ENCODE data around the gene VCP.

Gene VCP

DNA sequence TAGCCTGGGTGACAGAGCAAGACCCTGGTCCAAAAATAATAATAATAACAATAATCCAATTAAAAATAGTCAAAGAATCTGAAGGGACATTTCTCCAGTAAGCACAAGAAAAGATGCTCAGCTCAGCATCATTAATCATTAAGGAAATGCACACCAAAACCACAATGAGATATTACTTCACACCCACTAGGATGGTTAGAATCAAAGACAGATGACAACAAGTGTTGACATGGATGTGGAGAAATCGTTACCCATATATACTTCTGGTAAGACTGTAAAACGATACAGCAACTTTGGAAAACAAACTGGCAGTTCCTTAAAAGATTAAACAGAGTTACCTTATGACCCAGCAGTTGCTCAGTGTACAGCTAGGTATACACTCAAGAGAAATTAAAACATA lies 12.7 kb upstream of the VCP start:
- no peak overlapping the region for H3K4me3 ChIP-seq (replicated peaks; ENCODE audit: low read depth, low read length)
- TF ChIP-seq, protein P1, sequence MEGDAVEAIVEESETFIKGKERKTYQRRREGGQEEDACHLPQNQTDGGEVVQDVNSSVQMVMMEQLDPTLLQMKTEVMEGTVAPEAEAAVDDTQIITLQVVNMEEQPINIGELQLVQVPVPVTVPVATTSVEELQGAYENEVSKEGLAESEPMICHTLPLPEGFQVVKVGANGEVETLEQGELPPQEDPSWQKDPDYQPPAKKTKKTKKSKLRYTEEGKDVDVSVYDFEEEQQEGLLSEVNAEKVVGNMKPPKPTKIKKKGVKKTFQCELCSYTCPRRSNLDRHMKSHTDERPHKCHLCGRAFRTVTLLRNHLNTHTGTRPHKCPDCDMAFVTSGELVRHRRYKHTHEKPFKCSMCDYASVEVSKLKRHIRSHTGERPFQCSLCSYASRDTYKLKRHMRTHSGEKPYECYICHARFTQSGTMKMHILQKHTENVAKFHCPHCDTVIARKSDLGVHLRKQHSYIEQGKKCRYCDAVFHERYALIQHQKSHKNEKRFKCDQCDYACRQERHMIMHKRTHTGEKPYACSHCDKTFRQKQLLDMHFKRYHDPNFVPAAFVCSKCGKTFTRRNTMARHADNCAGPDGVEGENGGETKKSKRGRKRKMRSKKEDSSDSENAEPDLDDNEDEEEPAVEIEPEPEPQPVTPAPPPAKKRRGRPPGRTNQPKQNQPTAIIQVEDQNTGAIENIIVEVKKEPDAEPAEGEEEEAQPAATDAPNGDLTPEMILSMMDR (IDR thresholded peaks at IDR 0.05; ENCODE audit: low read length, missing control alignments) = no peak
- no peak for DNase-seq (ENCODE audit: low read depth)

DNA sequence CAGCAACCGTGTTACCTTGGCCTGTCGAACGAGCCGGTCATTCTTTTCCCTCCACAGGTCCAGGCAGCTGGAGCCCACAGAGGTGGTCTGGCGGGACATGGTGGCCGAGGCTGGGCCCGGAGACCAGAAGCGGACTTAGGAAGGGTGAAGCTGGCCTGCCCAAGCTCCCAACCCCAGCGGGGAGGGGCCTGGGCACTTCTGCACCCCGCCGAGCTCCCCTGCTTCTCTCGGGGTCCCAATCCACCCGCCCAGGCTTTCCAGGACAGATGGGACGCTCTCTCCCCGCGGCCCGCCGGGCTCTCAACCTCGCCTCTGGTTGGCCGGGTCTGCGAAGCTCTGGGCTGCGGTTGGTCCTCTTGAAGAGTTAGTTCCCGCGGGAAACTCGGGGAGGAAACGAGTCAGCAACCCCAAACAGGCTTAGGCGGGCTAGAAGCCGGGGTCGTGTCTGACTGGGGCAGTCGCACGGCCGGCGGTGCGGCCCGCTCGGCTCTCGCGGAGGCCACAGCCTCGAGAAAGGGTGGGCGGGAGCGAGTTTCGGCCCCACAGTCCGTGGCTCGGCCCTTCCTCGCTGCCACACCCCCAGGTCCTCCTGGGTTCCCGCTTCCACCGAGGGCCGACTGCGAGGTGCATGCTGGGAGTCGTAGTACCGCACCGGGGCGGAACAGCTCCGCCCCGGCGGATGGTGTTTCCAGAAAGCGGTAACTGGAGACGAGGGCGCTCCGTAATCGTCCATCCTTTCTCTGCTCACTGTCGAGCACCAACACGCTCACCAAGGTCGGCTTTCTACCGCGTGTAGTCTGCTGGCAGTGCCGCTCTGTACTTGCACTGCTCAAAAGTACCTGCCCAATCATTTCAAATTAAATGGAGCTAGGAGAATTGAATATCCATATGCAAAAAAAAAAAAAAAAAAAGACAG lies 7.3 kb upstream of the VCP start, which contains the start of gene FANCG:
TSS of gene FANCG (minus strand) at position 517 of the 916 bp plus-strand sequence. CDS start at position 99, 418 bp downstream.
- TF ChIP-seq, protein P1 (IDR thresholded peaks at IDR 0.05; ENCODE audit: low read length, missing control alignments) = no peak
- peak; percentile 92 for DNase-seq (ENCODE audit: low read depth)
- peak within 1 kb of the TSS; percentile 81 for H3K4me3 ChIP-seq (replicated peaks; ENCODE audit: low read depth, low read length)

DNA sequence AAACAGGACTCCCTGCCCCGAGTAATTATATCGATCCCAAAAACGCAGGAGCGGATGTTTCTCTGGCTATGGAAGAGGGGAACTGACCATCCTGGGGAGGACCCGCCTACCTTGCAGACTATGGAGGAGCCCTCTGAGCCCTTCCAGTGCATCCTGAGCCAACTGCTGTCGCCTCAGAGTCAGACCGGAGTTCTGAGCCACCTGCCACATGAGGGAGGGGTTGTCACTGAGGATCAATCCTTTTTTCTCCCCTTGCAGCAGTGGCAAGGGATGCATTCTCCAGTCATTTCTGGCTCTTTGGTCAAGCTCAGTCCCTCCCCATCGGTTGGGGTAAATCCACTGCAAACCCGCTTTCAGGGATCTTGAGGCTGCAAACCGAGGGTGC lies 6.6 kb upstream of the VCP start:
- TF ChIP-seq, protein P1 (IDR thresholded peaks at IDR 0.05; ENCODE audit: low read length, missing control alignments) = no peak

DNA sequence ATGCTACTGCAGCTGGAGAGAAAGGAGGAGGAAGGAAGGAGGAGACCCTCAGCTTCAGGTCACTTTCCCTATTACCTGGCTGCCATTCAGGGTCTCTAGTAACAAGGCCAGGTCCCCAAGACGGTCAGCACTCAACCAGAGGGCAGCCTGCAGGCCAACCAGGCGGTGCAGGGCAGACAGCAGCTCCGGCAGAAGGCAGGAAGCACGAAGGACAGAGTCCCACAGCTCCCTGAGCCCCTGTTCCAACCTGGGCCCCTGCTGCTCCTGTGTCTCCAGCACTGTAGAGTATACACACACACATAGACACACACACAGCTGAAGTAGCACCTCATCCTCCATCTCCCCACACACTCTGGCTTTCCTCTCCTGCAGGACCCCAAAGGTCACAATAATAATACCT lies 5.6 kb upstream of the VCP start:
- no peak overlapping the region for H3K4me3 ChIP-seq (replicated peaks; ENCODE audit: low read depth, low read length)
- TF ChIP-seq, protein P1 (IDR thresholded peaks at IDR 0.05; ENCODE audit: low read length, missing control alignments) = no peak
- DNase-seq (ENCODE audit: low read depth) = no peak

More for the DNA sequence above, 6.6 kb upstream of the VCP start:
- DNase-seq (ENCODE audit: low read depth) = no peak
- H3K4me3 ChIP-seq (replicated peaks; ENCODE audit: low read depth, low read length) = peak overlapping the region; percentile 81

DNA sequence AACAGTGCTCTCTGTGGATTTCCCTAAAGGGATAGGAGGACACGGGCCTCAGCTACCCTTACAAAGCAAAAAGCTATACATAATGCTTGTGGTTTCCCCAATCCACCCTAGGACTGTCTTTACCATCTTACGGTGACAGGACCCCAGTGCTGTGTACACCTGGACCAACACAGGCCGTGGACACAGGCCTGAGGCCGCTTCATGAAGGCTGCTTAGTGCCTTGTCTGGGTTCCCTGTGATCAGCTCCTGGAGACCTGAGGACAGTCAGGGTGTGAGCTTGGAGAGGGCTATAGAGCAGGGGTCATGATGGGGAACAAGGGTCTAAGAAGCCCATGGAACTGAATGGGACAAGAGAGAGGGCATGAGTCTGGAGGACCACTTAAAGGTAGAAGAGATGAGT lies 4.4 kb upstream of the VCP start:
- TF ChIP-seq, protein P1 (IDR thresholded peaks at IDR 0.05; ENCODE audit: low read length, missing control alignments) = no peak
- no peak for DNase-seq (ENCODE audit: low read depth)
- no peak overlapping the region for H3K4me3 ChIP-seq (replicated peaks; ENCODE audit: low read depth, low read length)

DNA sequence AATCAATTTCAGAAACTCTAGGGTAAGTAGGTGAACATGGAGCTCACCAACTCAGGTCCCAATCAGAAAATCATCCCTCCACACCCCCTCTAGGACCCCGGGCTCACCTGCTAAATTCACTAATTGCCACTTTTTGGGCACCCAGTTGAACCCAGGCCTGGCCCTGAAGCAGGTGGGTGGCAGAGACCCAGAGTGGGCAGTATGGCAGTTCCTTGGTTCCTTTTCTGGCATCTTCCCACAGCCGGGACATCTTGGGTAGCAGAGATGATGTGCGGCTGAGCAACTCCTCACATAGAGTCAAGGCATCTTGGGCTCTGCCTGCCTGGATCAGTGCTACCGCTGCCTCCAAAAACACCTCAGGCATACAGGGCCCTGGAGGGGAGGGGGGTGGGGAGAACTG lies 2.9 kb upstream of the VCP start:
- DNase-seq (ENCODE audit: low read depth) = no peak
- H3K4me3 ChIP-seq (replicated peaks; ENCODE audit: low read depth, low read length) = no peak overlapping the region
- TF ChIP-seq, protein P1 (IDR thresholded peaks at IDR 0.05; ENCODE audit: low read length, missing control alignments) = no peak

Measured in fibroblast of pulmonary artery (primary cell).